Activated CD4-positive, alpha-beta T cell treated with anti-CD3 and anti-CD28 coated beads for 24 hours (primary cell): ENCODE results near the gene VPS18.

Source experiments
- DNase-seq, 2 donors: peaks; one replicate each; pipeline ENCODE4 v3.0.0-alpha.2; 2020; ENCODE audit warnings: low read depth in 2 of 2

The VPS18 gene

GRCh38 chr15:40869686-40870085, 24.6 kb upstream of the VPS18 start:
- DNase-seq = no peak

GRCh38 chr15:40870716-40871115, 23.5 kb upstream of the VPS18 start:
- DNase-seq = no peak

- DNase-seq = no peak
Observed at GRCh38 chr15:40871749-40872617, 22.3 kb upstream of the VPS18 start.

DNA sequence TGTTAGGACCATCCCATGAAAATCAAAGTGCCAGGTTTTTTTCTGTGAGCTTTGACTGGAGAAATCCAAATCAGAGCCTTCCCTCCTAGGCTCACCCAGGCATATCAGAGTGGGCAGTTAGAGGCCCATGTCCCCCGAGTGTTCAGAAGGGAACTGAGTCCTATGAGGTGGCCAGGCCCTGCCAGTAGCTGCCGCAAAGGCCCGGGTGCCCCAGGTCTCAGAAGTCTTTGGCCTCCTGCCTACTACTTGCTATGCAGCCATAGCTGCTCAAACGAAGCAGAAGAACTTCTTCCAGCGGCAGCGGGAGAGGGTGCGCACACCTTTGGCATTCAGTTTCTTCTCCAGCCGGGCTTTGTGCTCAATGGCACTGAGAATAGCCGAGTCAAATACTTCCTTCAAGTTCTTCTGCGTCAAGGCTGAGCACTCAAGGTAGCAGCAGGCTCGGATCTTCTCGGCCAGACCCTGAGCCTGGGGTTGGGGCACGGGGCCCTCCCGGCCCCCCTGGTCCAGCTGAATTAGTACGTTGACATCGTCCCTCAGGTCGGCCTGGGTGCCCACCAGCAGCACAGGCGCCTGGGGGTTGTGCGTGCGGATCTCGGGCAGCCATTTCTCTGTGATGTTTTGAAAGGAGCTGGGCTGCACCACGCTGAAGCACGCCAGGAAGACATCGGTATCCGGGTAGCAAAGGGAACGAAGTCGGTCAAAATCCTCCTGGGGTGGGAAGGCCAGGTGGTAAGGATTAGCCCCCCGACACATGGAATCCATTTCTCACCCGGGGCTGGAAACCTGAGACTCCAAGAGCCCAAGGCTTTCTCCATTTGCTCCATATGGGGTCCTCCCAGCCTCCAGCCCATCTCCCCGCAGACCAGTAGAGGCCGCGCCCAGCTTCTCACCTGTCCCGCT, 21.2 kb upstream of the VPS18 start:
- no peak for DNase-seq

DNA sequence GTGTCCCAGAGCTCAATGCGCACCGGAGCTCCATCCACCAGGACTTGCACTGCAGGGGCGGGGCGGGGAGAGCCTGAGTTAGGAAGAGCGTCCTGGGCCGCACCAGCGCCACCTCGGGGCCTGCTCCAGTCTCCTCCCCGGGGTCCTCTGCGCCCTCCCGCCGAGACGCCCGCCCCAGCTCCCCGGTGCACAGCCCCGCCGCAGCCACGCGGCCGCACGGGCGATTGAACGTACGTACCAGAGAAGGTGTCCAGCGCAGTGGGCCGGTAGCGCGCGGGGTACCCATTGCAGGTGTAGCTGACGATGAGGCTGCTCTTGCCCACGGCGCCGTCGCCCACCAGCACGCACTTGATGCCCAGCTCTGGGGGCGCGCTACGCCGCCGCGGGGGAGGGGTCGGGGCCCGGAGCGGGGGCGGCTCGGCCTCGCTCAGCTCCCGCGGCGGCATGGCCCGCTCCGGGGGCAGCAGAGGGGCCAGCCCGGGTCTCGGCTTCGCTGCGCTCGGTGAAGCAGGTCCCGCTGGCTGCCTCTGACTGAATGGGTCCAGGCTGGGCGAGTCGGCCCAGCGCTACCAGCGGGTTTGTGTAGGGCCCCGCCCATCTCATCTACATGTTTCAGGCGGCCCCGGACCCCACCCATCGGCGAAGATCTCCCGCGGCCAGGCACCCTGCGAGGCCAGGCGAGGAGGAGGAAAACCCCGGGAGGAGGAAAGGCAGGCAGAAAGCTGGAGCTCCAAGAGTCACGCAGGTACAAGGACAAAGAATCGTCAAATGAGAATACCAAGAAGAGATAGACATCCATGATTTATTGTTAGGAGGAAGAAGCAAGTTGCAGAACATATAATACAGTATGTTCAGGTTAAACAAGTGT, 20.3 kb upstream of the VPS18 start, which contains the start of gene RHOV:
Gene RHOV, minus strand, starts transcription at position 541 of the 868 bp plus-strand sequence. Its CDS starts 95 bp downstream, at position 446.
- DNase-seq = peak in 1 of 2 donors; percentile 50

DNA sequence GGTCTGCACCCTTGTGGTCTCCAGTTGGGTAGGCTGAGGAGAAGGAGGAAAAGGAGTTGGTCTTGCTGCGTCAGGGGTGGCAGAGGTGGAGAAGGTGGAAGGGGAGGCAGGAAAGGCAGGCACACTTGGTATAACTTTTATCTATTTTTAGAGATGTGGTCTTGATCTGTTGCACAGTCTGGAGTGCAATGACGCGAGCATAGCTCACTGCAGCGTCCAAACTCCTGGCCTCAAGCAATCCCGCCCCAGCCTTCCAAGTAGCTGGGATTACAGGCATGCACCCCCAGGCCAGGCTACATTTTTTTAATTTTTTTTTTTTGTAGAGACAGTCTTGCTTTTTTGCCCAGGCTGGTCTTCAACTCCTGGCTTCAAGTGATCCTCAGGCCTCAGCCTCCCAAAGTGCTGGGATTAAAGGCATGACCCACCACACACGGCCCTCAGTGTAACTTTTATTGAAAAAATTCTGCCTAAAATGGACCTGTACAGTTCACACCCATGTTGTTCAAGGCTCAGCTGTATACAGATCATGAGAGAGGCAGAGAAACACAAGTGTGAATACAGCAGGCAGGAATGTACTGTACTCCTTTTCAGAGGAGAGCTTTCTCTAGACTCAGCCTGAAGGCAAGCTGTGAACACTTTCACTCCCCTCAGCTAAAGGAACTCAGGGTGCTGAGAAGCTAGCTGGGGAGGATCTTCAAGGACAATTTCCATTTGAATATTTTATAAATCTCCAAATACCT, 18.1 kb upstream of the VPS18 start:
- DNase-seq = no peak

DNA sequence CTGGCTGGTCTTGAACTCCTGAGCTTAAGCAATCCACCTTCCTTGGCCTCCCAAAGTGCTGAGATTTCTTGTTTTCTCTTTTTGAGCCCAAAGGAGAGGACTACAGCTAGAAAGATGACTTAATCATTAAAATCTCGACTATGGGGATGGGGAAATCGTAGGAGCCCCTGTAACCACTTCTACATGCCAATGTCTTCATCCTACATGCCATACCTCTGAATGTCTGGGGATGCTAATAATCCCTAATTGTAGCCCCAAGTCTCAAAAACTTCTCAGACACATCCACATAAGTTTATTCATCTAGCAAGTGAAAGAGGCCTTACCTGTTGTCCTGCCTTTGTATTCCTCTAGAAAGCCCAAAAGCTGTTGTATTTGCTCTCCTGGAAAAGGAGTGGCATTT, 16.6 kb upstream of the VPS18 start:
- no peak for DNase-seq

DNA sequence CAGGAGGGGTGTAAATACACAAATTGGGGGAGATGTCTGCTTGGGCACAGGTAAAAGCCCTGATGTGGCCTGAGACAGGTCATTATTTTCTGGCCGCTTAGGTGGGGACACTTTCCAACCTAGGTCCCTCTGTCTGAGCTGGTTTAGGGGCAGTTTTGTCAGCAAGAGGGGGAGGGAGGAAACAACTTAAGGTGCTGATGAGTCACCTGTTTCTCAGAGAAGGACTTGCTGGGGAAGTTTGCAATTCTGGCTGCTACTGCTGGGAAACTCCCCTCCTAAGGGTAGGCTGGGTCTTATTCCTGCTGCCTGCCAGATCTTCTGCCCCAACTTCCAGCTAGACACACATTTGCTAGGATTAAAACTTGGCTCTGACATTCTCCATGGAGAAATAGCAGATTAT, 15.5 kb upstream of the VPS18 start:
- no peak for DNase-seq

DNA sequence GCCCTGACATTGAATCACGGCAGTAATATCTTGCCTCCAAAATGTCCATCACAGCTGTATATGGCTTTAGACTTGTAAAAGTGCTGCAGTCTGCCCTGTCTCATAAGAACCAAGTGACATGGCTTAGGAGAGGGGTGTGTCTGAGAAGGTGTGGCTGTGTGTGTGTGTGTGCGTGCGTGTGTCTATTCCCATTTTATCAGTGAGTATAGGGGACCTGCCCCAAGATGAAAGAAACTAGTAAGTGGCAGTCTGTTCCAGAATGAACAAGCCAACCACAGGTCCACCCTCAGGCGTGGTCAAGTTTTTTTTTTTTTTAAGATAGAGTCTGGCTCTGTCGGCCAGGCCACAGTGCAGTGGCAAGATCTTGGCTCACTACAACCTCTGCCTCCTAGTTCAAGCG, 14.6 kb upstream of the VPS18 start:
- no peak for DNase-seq

DNA sequence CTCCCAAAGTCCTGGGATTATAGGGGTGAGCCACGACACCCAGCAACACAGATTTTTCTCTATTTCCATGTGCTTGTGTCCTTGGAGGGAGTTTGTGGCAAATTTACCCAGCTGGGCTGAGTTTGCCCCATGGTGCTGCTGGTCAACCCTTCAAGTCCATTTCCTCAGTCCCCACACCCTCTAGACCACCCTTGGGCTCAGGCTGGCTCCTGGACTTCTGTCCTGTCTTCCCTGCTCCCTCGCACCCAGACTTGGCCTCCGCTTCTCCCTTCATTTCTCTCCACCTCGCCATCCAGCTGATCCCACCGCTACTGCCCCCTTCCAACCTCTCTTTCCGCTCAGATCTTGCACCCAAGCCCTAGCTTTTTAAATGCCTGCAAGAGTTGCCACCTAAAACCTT, 12.9 kb upstream of the VPS18 start:
- DNase-seq = no peak

- DNase-seq = no peak
Observed at GRCh38 chr15:40886586-40886985, 7.7 kb upstream of the VPS18 start.

DNA sequence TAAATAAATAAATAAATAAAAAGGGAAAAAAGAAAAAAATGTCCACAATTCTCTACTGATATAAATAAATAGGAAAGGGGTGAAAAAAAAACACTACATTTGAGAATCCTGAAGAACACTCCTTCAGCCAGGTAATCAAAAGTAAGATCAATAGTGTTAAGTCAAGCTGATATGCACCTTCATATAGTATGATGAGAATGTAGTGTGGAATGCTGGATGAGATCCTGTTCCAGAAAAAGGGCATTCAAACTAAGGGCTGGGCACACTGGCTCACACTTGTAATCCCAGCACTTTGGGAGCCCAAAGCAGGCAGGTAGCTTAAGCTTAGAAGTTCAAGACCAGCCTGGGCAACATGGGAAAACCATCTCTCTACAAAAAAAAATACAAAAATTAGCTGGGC, 5.1 kb upstream of the VPS18 start:
- DNase-seq = no peak

DNA sequence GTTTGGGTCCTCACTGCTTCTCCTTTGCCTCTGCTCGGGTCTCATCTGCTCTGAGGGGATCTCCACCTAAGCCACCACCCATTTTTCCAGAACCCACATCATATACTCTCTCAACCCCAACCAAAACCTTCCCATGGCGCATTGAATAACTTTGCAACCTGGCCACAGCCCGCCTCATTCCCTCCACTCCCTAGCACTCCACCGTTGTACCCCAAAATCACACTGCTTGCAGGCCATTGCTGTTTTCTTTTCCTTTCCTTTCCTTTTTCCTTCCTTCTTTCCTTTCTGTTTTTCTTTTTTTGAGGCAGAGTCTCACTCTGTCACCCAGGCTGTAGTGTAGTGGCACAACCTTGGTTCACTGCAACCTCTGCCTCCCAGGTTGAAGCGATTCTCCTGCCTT, 3.1 kb upstream of the VPS18 start:
- DNase-seq = no peak

DNA sequence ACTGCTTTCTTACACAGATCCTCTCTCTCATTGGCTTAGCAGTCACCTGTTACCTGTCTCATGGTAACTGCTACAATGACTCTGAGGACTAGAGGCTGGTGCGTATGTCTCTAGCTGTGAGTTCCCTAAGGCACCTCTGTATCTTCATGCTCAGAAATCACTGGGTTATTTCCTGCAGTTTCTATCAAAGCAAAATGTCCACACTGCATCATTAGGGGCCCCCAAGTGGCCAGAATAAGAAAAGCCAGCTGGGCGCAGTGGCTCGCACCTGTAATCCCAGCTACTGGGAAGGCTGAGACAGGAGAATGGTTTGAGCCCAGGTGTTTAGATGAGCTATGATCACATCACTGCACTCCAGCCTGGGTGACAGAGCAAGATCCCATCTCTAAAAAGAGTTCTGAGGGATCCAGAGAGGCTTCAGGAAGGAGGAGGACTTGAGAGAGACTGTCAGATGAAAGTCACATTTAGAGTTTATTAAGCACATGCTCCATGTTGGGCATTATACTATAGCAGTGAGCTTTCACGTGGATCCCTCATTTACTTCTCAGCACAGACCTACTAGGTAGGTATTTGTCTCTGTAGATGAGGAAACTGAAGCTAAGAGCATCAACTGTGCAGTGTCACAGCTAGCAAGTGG, 2.3 kb upstream of the VPS18 start:
- DNase-seq = no peak

GRCh38 chr15:40892447-40893012, 1.7 kb upstream of the VPS18 start:
- DNase-seq = no peak

DNA sequence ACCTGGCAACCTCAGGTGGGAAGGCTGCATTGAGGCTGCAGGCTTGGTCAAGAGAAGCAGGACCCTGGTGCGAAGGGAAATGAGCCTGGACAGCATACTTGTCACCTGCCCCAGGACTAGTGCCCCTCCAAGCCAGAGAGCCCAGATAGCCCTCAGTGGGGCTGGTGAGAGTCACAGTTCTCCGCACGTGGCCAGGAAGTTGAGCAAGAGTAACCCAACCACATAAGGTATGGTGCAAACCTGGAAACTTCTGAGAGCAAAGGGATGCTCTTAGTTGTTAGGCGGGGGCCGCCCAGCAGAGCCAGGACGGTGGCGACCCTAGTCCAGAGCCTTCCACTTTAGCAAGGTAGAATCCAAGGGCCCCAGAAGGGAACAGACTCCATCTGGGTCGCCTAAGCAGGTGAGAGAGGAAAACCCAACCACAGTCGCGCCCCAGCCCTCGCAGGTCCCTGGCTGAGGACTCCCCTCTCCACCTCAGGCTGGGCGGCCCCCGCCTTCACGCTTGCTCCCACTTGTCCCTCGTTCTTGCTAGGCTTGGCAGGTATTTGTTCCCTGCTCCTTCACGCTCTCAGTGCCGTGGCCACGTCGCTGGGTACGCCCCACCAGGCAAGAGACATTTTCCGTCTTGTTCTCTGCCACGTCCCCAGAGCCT, 1.1 kb upstream of the VPS18 start:
- no peak for DNase-seq

- peak in 1 of 2 donors; percentile 24 for DNase-seq
Observed at GRCh38 chr15:40894681-40895448, 615 bp downstream of the VPS18 start.

DNA sequence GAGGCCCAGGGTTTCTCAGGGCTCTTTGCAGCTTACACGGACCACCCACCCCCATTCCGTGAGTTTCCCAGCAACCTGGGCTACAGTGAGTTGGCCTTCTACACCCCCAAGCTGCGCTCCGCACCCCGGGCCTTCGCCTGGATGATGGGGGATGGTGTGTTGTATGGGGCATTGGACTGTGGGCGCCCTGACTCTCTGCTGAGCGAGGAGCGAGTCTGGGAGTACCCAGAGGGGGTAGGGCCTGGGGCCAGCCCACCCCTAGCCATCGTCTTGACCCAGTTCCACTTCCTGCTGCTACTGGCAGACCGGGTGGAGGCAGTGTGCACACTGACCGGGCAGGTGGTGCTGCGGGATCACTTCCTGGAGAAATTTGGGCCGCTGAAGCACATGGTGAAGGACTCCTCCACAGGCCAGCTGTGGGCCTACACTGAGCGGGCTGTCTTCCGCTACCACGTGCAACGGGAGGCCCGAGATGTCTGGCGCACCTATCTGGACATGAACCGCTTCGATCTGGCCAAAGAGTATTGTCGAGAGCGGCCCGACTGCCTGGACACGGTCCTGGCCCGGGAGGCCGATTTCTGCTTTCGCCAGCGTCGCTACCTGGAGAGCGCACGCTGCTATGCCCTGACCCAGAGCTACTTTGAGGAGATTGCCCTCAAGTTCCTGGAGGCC, 5.4 kb downstream of the VPS18 start:
- DNase-seq = no peak
